Measurements from ENCODE around the gene EFHD2. TPM values are rescaled to one million over a fixed set of nuclear protein-coding genes. Genes with fewer than 3 reads are reported as not detected.

The EFHD2 gene
- total and polyA plus RNA-seq, 8 donors: 36.2 to 191 (median 84.1) TPM

DNA sequence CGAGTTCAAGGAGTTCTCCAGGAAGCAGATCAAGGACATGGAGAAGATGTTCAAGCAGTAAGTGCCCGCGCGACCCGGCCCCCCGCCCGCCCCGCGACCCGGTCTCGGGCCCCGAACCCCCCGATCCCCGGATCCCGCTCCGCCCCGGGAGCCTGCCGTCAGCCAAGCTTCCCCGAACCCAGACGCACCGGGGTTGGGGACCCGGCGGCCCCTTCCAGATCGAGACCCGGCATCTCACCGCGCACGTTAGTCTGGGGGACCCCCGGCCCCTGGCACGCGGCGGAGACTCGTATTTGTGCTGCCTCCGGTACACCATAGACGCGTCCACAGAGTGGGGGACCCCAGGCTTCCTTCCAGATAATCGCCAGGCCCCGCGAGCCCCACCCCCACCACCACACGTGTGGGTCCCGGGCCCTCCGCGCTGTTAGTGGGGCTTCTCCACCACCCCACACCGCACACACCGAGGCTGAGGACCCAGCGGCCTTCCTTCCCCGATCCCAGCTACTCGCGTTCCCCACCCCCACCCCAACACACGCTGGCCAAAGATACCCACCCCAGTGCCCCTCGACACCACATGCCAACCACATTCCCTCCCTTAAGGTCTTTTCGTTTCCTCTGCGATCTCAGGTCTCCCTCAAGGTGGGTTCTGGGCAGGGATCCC, 665 bp downstream of the EFHD2 start:
- H3K27me3 ChIP-seq: no peaks in the 10 kb centered on the region
- 1 to 4% (median 1%) methylated on average over 8 to 53 of the region's 53 CpGs for WGBS, 5 donors
- intact Hi-C loops (cut with DNase I; ENCODE audit: low total_unique reads): no loop called here
- H3K4me3 ChIP-seq: peak overlapping the region; percentile 65 to 88 (median 85)
- H3K4me1 ChIP-seq: peaks cover 48 to 69% (median 60%) of the 10 kb centered on the region in 4 donors
- peak overlapping the region; percentile 83 to 95 (median 93) for H3K27ac ChIP-seq
- DNase-seq: peak in 1 of 2 donors; percentile 59
- peaks cover 0 to 13% (median 10%) of the 10 kb centered on the region in 4 donors for H3K36me3 ChIP-seq
- H3K9me3 ChIP-seq: no peaks in the 10 kb centered on the region
- TF ChIP-seq POLR2AphosphoS5 (IDR thresholded peaks at IDR 0.05) (no peak), EP300 (IDR thresholded peaks at IDR 0.05) (no peak), POLR2A (IDR thresholded peaks at IDR 0.05) (no peak)
- TF ChIP-seq, protein P1, sequence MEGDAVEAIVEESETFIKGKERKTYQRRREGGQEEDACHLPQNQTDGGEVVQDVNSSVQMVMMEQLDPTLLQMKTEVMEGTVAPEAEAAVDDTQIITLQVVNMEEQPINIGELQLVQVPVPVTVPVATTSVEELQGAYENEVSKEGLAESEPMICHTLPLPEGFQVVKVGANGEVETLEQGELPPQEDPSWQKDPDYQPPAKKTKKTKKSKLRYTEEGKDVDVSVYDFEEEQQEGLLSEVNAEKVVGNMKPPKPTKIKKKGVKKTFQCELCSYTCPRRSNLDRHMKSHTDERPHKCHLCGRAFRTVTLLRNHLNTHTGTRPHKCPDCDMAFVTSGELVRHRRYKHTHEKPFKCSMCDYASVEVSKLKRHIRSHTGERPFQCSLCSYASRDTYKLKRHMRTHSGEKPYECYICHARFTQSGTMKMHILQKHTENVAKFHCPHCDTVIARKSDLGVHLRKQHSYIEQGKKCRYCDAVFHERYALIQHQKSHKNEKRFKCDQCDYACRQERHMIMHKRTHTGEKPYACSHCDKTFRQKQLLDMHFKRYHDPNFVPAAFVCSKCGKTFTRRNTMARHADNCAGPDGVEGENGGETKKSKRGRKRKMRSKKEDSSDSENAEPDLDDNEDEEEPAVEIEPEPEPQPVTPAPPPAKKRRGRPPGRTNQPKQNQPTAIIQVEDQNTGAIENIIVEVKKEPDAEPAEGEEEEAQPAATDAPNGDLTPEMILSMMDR (IDR thresholded peaks at IDR 0.05): no peak

DNA sequence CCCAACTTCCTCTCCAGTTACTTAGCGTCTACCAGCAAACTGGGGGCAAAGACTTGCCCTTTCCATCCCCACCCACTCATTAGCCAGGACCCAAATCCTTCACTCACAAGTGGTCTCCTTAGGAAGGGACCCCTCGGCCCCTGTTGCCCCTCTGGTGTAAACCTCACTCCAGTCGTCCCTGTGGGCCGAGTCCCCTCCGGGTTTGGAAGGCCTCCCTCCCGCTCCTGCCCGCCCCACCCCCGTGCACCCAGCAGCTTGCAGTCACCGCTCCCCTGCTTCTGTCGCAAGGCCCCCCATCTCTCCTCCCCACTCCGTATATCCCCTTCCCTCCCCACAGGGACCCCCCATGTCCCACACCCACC, 1.2 kb downstream of the EFHD2 start:
- Histone ChIP-seq H3K4me3 (peak overlapping the region; percentile 65 to 88 (median 85)), H3K36me3 (peaks cover 0 to 13% (median 10%) of the 10 kb centered on the region in 4 donors), H3K27ac (peak overlapping the region; percentile 83 to 95 (median 93)), H3K27me3 (no peaks in the 10 kb centered on the region), H3K9me3 (no peaks in the 10 kb centered on the region), H3K4me1 (peaks cover 53 to 75% (median 65%) of the 10 kb centered on the region in 4 donors)
- 6 to 13% (median 7%) methylated on average over 11 of the region's 11 CpGs for WGBS, 5 donors
- intact Hi-C loops (cut with DNase I; ENCODE audit: low total_unique reads): no loop called here
- no peak for DNase-seq
- no peak for TF ChIP-seq POLR2A (IDR thresholded peaks at IDR 0.05)
- TF ChIP-seq, protein P1 (IDR thresholded peaks at IDR 0.05): no peak
- no peak for TF ChIP-seq EP300 (IDR thresholded peaks at IDR 0.05)
- TF ChIP-seq POLR2AphosphoS5 (IDR thresholded peaks at IDR 0.05): no peak

GRCh38 chr1:15411593-15412137, 2.0 kb downstream of the EFHD2 start:
- Histone ChIP-seq H3K9me3 (no peaks in the 10 kb centered on the region), H3K27ac (peak overlapping the region; percentile 83 to 95 (median 93)), H3K4me3 (peak overlapping the region; percentile 65 to 88 (median 85)), H3K27me3 (no peaks in the 10 kb centered on the region), H3K4me1 (peaks cover 61 to 81% (median 72%) of the 10 kb centered on the region in 4 donors), H3K36me3 (peaks cover 0 to 13% (median 10%) of the 10 kb centered on the region in 4 donors)
- peak; percentile 65 to 70 for DNase-seq
- TF ChIP-seq POLR2AphosphoS5 (IDR thresholded peaks at IDR 0.05): peak in 1 of 3 donors; percentile 15
- no peak for TF ChIP-seq EP300 (IDR thresholded peaks at IDR 0.05)
- TF ChIP-seq POLR2A (IDR thresholded peaks at IDR 0.05): no peak
- TF ChIP-seq, protein P1 (IDR thresholded peaks at IDR 0.05): no peak
- WGBS, 5 donors: 12 to 34% (median 17%) methylated on average over 9 to 12 of the region's 12 CpGs
- intact Hi-C loops (cut with DNase I; ENCODE audit: low total_unique reads): no loop called here

DNA sequence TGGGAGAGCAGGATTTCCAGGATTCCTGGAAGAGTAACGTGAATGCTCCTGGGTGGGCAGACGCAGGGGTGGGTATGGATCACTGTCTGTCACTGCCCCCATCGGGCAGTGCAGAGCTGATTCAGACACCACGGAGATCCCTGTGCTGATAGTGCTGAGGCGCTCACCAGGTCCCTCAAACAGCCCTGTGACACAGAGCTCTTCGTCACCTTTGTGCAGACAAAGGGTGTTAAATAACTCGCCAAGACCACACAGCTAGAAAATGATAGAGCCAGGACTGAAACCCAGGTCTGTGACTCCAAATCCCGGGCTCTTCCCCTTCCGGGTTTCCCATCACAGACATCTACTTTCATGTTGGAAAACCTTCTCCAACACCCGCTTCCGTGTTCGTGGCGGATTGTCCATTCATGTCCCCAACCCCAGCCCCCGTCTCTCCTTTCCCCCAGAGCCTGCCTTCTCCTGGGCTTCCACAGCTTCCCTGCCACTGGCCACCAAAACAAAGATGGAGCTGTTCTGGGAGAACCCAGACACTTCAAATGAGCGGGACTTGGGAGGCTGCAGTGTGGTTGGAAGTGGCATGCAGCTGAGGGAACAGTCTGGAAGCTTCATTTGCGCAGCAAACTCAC, 2.6 kb downstream of the EFHD2 start:
- peaks cover 0 to 13% (median 10%) of the 10 kb centered on the region in 4 donors for H3K36me3 ChIP-seq
- DNase-seq: no peak
- H3K9me3 ChIP-seq: no peaks in the 10 kb centered on the region
- peaks cover 68 to 82% (median 76%) of the 10 kb centered on the region in 4 donors for H3K4me1 ChIP-seq
- 26 to 61% (median 48%) methylated on average over 12 to 16 of the region's 16 CpGs for WGBS, 5 donors
- intact Hi-C loops (cut with DNase I; ENCODE audit: low total_unique reads): no loop called here
- TF ChIP-seq POLR2A (IDR thresholded peaks at IDR 0.05): no peak
- H3K27ac ChIP-seq: peak overlapping the region; percentile 83 to 95 (median 93)
- no peaks in the 10 kb centered on the region for H3K27me3 ChIP-seq
- H3K4me3 ChIP-seq: peak overlapping the region; percentile 65 to 88 (median 85)
